CD14-positive monocyte (primary cell): ENCODE measurements around the gene DNAJB8. TPM values are rescaled to one million over a fixed set of nuclear protein-coding genes. Genes with fewer than 3 reads are reported as not detected.

ENCODE experiments used
- DNase-seq, 3 donors: peaks; one replicate each; pipeline ENCODE4 v3.0.0-alpha.2; 2011 to 2022
- H2AFZ ChIP-seq: 2 replicates; pipeline ENCODE4 v1.6.0; 2012; ENCODE audit warnings: mild to moderate bottlenecking, low read depth, low read length, inconsistent platforms; ENCODE audit not compliant: insufficient read depth, poor library complexity, severe bottlenecking
- H3K27ac ChIP-seq, 2 donors: 1 replicate in 1 of 2; 2 replicates in 1 of 2; pipeline ENCODE4 v1.5.1; 2012 to 2013; ENCODE audit warnings: low read length in 2 of 2, control low read depth in 1 of 2, inconsistent platforms in 1 of 2, low read depth in 1 of 2, mild to moderate bottlenecking in 1 of 2
- H3K27me3 ChIP-seq, 2 donors: one replicate each; pipeline versions ENCODE4 v1.6.0 to v1.6.1; 2011 to 2013; ENCODE audit warnings: low read length in 2 of 2; ENCODE audit not compliant: control insufficient read depth in 2 of 2, insufficient read depth in 2 of 2
- H3K36me3 ChIP-seq, 2 donors: replicated peaks in 1 of 2; 1 replicate in 1 of 2; 2 replicates in 1 of 2; pipeline versions ENCODE4 v1.5.1 to v1.6.1; 2012 to 2013; ENCODE audit warnings: low read length in 2 of 2, control low read depth in 1 of 2, inconsistent platforms in 1 of 2, mild to moderate bottlenecking in 1 of 2; ENCODE audit not compliant: insufficient read depth in 2 of 2, control insufficient read depth in 1 of 2
- H3K4me1 ChIP-seq, 2 donors: 1 replicate in 1 of 2; 2 replicates in 1 of 2; pipeline versions ENCODE4 v1.5.1 to v1.6.1; 2012 to 2013; ENCODE audit warnings: low read length in 2 of 2, control low read depth in 1 of 2, inconsistent platforms in 1 of 2, mild to moderate bottlenecking in 1 of 2, moderate library complexity in 1 of 2; ENCODE audit not compliant: insufficient read depth in 2 of 2, control insufficient read depth in 1 of 2
- H3K4me2 ChIP-seq: replicated peaks from 2 replicates; pipeline ENCODE3; 2012; ENCODE audit warnings: low read length, moderate library complexity, mild to moderate bottlenecking; ENCODE audit not compliant: poor library complexity, severe bottlenecking; ENCODE audit errors: extremely low read depth
- H3K4me3 ChIP-seq, 3 experiments: fragments of 200-600 bp in 1 of 3; sonication (generic) in 1 of 3; replicated peaks in 1 of 3; 1 replicate in 2 of 3; 2 replicates in 1 of 3; pipeline ENCODE4 v1.5.1; 2011 to 2013; ENCODE audit warnings: low read length in 3 of 3, mild to moderate bottlenecking in 3 of 3, control low read depth in 2 of 3, low read depth in 2 of 3, inconsistent platforms in 1 of 3, moderate library complexity in 1 of 3
- H3K79me2 ChIP-seq: 2 replicates; pipeline ENCODE4 v1.6.0; 2012; ENCODE audit warnings: mild to moderate bottlenecking, control low read depth, inconsistent platforms, low read length, moderate library complexity; ENCODE audit not compliant: insufficient read depth
- H3K9ac ChIP-seq: 2 replicates; pipeline ENCODE4 v1.6.0; 2017; ENCODE audit warnings: low read length, mild to moderate bottlenecking; ENCODE audit not compliant: insufficient read depth, poor library complexity, severe bottlenecking
- H3K9me3 ChIP-seq, 2 donors: replicated peaks in 1 of 2; 1 replicate in 1 of 2; 2 replicates in 1 of 2; pipeline versions ENCODE4 v1.5.1 to v1.6.1; 2012 to 2013; ENCODE audit warnings: low read length in 2 of 2, control low read depth in 1 of 2; ENCODE audit not compliant: control insufficient read depth in 1 of 2, insufficient read depth in 1 of 2
- H4K20me1 ChIP-seq: 2 replicates; pipeline ENCODE4 v1.6.0; 2012; ENCODE audit warnings: mild to moderate bottlenecking, low read length, control low read depth, moderate library complexity; ENCODE audit not compliant: insufficient read depth
- H3K27ac Mint-ChIP-seq, 7 donors: one replicate each; pipeline ENCODE4 v1.8.0; 2020; ENCODE audit warnings: mild to moderate bottlenecking in 7 of 7, mixed read lengths in 7 of 7, moderate library complexity in 6 of 7, inconsistent platforms in 2 of 7
- H3K27me3 Mint-ChIP-seq, 3 donors: one replicate each; pipeline ENCODE4 v1.8.0; 2021 to 2022; ENCODE audit warnings: low read depth in 3 of 3, mild to moderate bottlenecking in 3 of 3, mixed read lengths in 3 of 3, moderate library complexity in 3 of 3, inconsistent platforms in 1 of 3
- H3K36me3 Mint-ChIP-seq, 2 donors: one replicate each; pipeline ENCODE4 v1.8.0; 2020; ENCODE audit warnings: mixed read lengths in 2 of 2, inconsistent platforms in 1 of 2, mild to moderate bottlenecking in 1 of 2
- H3K4me1 Mint-ChIP-seq: one replicate; pipeline ENCODE4 v1.8.0; 2020; ENCODE audit warnings: mild to moderate bottlenecking, mixed read lengths
- H3K4me3 Mint-ChIP-seq, 2 donors: one replicate each; pipeline ENCODE4 v1.8.0; 2020; ENCODE audit warnings: mild to moderate bottlenecking in 2 of 2, mixed read lengths in 2 of 2, moderate library complexity in 1 of 2
- H3K9me3 Mint-ChIP-seq, 7 donors: one replicate each; pipeline ENCODE4 v1.8.0; 2020 to 2022; ENCODE audit warnings: mixed read lengths in 7 of 7, mild to moderate bottlenecking in 6 of 7, moderate library complexity in 6 of 7, inconsistent platforms in 2 of 7
- CTCF ChIP-seq: fragments of 200-600 bp; IDR thresholded peaks from one replicate; pipeline ENCODE4 v1.8.0; 2022; ENCODE audit warnings: antibody characterized with exemption, mild to moderate bottlenecking
- WGBS: methylation state at CpG from one replicate; pipeline ENCODE4 v1.1.5; 2013; ENCODE audit warnings: missing lambda C conversion rate; ENCODE audit not compliant: insufficient coverage; 5-methylcytosine and 5-hydroxymethylcytosine counted together
- intact Hi-C, 2 donors: fragments of 100-400 bp; cut with micrococcal nuclease; formaldehyde crosslinking; loops; one replicate each; pipeline versions ENCODE4 v1.15.0 to v1.15.1; 2023
- polyA plus RNA-seq, 3 donors: library from polyadenylated mRNA; depleted of rRNA in 1 of 3; unstranded in 2 of 3; stranded (reverse) in 1 of 3; fragments of 300-500 nt in 2 of 3; fragments of >200 nt in 1 of 3; fragmentation: Illumina TruSeq in 2 of 3; gene quantifications; 1 replicate in 2 of 3; 2 replicates in 1 of 3; pipeline ENCODE4 v1.2.3, GENCODE V29; 2012 to 2021

The DNAJB8 gene
- polyA plus RNA-seq, 3 donors = not detected

GRCh38 chr3:128463354-128463753 lies 3.3 kb downstream of the DNAJB8 start:
- Mint-ChIP-seq H3K27ac (no peak overlapping the region), H3K9me3 (peaks cover 0 to 2% (median 0%) of the 10 kb centered on the region in 7 donors), H3K36me3 (no peaks in the 10 kb centered on the region), H3K4me1 (no peaks in the 10 kb centered on the region), H3K4me3 (no peak overlapping the region), H3K27me3 (peaks cover 2 to 30% (median 12%) of the 10 kb centered on the region in 3 donors)
- intact Hi-C loops = no loop called here
- no peak overlapping the region for H3K4me2 ChIP-seq
- no peaks in the 10 kb centered on the region for H4K20me1 ChIP-seq
- H3K9me3 ChIP-seq = no peaks in the 10 kb centered on the region
- DNase-seq = no peak
- H2AFZ ChIP-seq = no peak overlapping the region
- no peak overlapping the region for H3K27ac ChIP-seq
- no peaks in the 10 kb centered on the region for H3K4me1 ChIP-seq
- no peak for TF ChIP-seq CTCF
- H3K27me3 ChIP-seq = no peaks in the 10 kb centered on the region
- no peaks in the 10 kb centered on the region for H3K36me3 ChIP-seq
- no peaks in the 10 kb centered on the region for H3K79me2 ChIP-seq
- WGBS = 90% methylated on average over 4 of the region's 11 CpGs
- H3K9ac ChIP-seq = no peak overlapping the region
- no peak overlapping the region for H3K4me3 ChIP-seq

- no peak for DNase-seq
- Mint-ChIP-seq H3K36me3 (no peaks in the 10 kb centered on the region), H3K4me3 (no peak overlapping the region), H3K27ac (no peak overlapping the region), H3K4me1 (no peaks in the 10 kb centered on the region), H3K9me3 (peaks cover 0 to 2% (median 0%) of the 10 kb centered on the region in 7 donors), H3K27me3 (peaks cover 2 to 30% (median 12%) of the 10 kb centered on the region in 3 donors)
- no peaks in the 10 kb centered on the region for H3K79me2 ChIP-seq
- no peaks in the 10 kb centered on the region for H3K27me3 ChIP-seq
- 94% methylated on average over 19 of the region's 20 CpGs for WGBS
- no peak overlapping the region for H3K4me2 ChIP-seq
- H3K4me1 ChIP-seq = no peaks in the 10 kb centered on the region
- no peaks in the 10 kb centered on the region for H3K36me3 ChIP-seq
- no peak overlapping the region for H2AFZ ChIP-seq
- intact Hi-C loops = no loop called here
- H3K9me3 ChIP-seq = no peaks in the 10 kb centered on the region
- no peaks in the 10 kb centered on the region for H4K20me1 ChIP-seq
- no peak overlapping the region for H3K4me3 ChIP-seq
- no peak for TF ChIP-seq CTCF
- no peak overlapping the region for H3K27ac ChIP-seq
- no peak overlapping the region for H3K9ac ChIP-seq
These were observed 3.8 kb downstream of the DNAJB8 start for GRCh38 chr3:128462931-128463330.
